HEK293 (cell line): Measurements from ENCODE around the gene WDR72.

Experiments
- PATZ1 ChIP-seq: fragments of 450-650 bp; formaldehyde crosslinking; IDR thresholded peaks from 2 replicates; pipeline ENCODE4 v1.5.1; 2016; ENCODE audit warnings: missing biosample characterization, missing genetic modification characterization
- SETDB1 ChIP-seq: IDR thresholded peaks from one replicate; pipeline ENCODE4 v1.6.1; 2017; ENCODE audit warnings: mild to moderate bottlenecking, low read length, moderate library complexity, mixed read lengths; ENCODE audit not compliant: insufficient read length
- SP7 ChIP-seq: fragments of 450-650 bp; formaldehyde crosslinking; IDR thresholded peaks from 2 replicates; pipeline ENCODE4 v1.5.1; 2016; ENCODE audit warnings: missing biosample characterization, missing genetic modification characterization
- ZBTB7A ChIP-seq: fragments of 450-650 bp; formaldehyde crosslinking; IDR thresholded peaks from 2 replicates; pipeline ENCODE4 v1.5.1; 2016; ENCODE audit warnings: low read depth, missing biosample characterization, missing genetic modification characterization
- ZNF558 ChIP-seq: fragments of 450-650 bp; formaldehyde crosslinking; IDR thresholded peaks from 2 replicates; pipeline ENCODE4 v1.5.1; 2016; ENCODE audit warnings: missing biosample characterization, missing genetic modification characterization
- ZNF664 ChIP-seq: fragments of 450-650 bp; formaldehyde crosslinking; IDR thresholded peaks from 2 replicates; pipeline ENCODE4 v1.5.1; 2016; ENCODE audit warnings: missing biosample characterization, missing genetic modification characterization
- ZNF670 ChIP-seq: fragments of 450-650 bp; formaldehyde crosslinking; IDR thresholded peaks from 2 replicates; pipeline ENCODE4 v1.5.1; 2016; ENCODE audit warnings: missing biosample characterization, missing genetic modification characterization, low read depth
- ZNF785 ChIP-seq: fragments of 450-650 bp; formaldehyde crosslinking; IDR thresholded peaks from 2 replicates; pipeline ENCODE4 v1.5.1; 2016; ENCODE audit warnings: missing biosample characterization, missing genetic modification characterization
- ZSCAN18 ChIP-seq: fragments of 450-650 bp; formaldehyde crosslinking; IDR thresholded peaks from 2 replicates; pipeline ENCODE4 v1.5.1; 2016; ENCODE audit warnings: missing biosample characterization, missing genetic modification characterization
- TF ChIP-seq, protein P1 (sequence below): fragments of 450-650 bp; formaldehyde crosslinking; IDR thresholded peaks from 2 replicates; pipeline ENCODE4 v1.5.1; 2016; ENCODE audit warnings: missing biosample characterization, missing genetic modification characterization
- TF ChIP-seq, protein P2 (sequence below): fragments of 450-650 bp; formaldehyde crosslinking; IDR thresholded peaks from 2 replicates; pipeline ENCODE4 v1.5.1; 2016; ENCODE audit warnings: missing biosample characterization, missing genetic modification characterization

GRCh38 chr15:53625260-53625659, 134.2 kb downstream of the WDR72 start:
- TF ChIP-seq, protein P1, sequence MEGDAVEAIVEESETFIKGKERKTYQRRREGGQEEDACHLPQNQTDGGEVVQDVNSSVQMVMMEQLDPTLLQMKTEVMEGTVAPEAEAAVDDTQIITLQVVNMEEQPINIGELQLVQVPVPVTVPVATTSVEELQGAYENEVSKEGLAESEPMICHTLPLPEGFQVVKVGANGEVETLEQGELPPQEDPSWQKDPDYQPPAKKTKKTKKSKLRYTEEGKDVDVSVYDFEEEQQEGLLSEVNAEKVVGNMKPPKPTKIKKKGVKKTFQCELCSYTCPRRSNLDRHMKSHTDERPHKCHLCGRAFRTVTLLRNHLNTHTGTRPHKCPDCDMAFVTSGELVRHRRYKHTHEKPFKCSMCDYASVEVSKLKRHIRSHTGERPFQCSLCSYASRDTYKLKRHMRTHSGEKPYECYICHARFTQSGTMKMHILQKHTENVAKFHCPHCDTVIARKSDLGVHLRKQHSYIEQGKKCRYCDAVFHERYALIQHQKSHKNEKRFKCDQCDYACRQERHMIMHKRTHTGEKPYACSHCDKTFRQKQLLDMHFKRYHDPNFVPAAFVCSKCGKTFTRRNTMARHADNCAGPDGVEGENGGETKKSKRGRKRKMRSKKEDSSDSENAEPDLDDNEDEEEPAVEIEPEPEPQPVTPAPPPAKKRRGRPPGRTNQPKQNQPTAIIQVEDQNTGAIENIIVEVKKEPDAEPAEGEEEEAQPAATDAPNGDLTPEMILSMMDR (tag by site-specific recombination) = no peak
- TF ChIP-seq ZNF664 (tag by site-specific recombination) = no peak
- TF ChIP-seq ZBTB7A (tag by site-specific recombination) = no peak
- no peak for TF ChIP-seq ZNF785 (tag by site-specific recombination)
- no peak for TF ChIP-seq ZNF670 (tag by site-specific recombination)
- TF ChIP-seq PATZ1 (tag by site-specific recombination) = no peak
- TF ChIP-seq SP7 (tag by site-specific recombination) = no peak
- TF ChIP-seq, protein P2, sequence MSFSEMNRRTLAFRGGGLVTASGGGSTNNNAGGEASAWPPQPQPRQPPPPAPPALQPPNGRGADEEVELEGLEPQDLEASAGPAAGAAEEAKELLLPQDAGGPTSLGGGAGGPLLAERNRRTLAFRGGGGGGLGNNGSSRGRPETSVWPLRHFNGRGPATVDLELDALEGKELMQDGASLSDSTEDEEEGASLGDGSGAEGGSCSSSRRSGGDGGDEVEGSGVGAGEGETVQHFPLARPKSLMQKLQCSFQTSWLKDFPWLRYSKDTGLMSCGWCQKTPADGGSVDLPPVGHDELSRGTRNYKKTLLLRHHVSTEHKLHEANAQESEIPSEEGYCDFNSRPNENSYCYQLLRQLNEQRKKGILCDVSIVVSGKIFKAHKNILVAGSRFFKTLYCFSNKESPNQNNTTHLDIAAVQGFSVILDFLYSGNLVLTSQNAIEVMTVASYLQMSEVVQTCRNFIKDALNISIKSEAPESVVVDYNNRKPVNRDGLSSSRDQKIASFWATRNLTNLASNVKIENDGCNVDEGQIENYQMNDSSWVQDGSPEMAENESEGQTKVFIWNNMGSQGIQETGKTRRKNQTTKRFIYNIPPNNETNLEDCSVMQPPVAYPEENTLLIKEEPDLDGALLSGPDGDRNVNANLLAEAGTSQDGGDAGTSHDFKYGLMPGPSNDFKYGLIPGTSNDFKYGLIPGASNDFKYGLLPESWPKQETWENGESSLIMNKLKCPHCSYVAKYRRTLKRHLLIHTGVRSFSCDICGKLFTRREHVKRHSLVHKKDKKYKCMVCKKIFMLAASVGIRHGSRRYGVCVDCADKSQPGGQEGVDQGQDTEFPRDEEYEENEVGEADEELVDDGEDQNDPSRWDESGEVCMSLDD = no peak
- no peak for TF ChIP-seq SETDB1
- TF ChIP-seq ZSCAN18 (tag by site-specific recombination) = no peak
- TF ChIP-seq ZNF558 (tag by site-specific recombination) = no peak
